H9 (cell line): ENCODE results near the gene MORC4. TPM values are rescaled to one million over a fixed set of nuclear protein-coding genes. Genes with fewer than 3 reads are reported as not detected.

ENCODE experiments used
- DNase-seq: peaks from one replicate; pipeline ENCODE4 v3.0.0-alpha.2; 2017
- H2AFZ ChIP-seq: one replicate; pipeline ENCODE4 v1.6.1; 2013; ENCODE audit warnings: mild to moderate bottlenecking, low read length, control low read depth, moderate library complexity
- H2AK5ac ChIP-seq: 2 replicates; pipeline ENCODE4 v1.6.1; 2013; ENCODE audit warnings: low read length, control low read depth, mixed read lengths; ENCODE audit not compliant: insufficient read length
- H2BK120ac ChIP-seq: one replicate; pipeline ENCODE4 v1.6.1; 2013; ENCODE audit warnings: low read depth, mild to moderate bottlenecking, low read length, control low read depth, inconsistent platforms; ENCODE audit not compliant: poor library complexity, severe bottlenecking
- H2BK12ac ChIP-seq: 2 replicates; pipeline ENCODE4 v1.6.1; 2013; ENCODE audit warnings: low read length, control low read depth, mixed read lengths, low read depth; ENCODE audit not compliant: insufficient read length
- H2BK15ac ChIP-seq: 2 replicates; pipeline ENCODE4 v1.6.1; 2013; ENCODE audit warnings: low read depth, low read length, control low read depth
- H2BK20ac ChIP-seq: one replicate; pipeline ENCODE4 v1.6.1; 2013; ENCODE audit warnings: low read depth, mild to moderate bottlenecking, low read length, control low read depth, inconsistent platforms; ENCODE audit not compliant: poor library complexity, severe bottlenecking
- H2BK5ac ChIP-seq: 2 replicates; pipeline ENCODE4 v1.6.1; 2013; ENCODE audit warnings: low read length, control low read depth, mixed read lengths; ENCODE audit not compliant: insufficient read length
- H3K14ac ChIP-seq: 2 replicates; pipeline ENCODE4 v1.6.1; 2013; ENCODE audit warnings: low read length, control low read depth; ENCODE audit not compliant: insufficient read depth
- H3K18ac ChIP-seq: 2 replicates; pipeline ENCODE4 v1.6.1; 2013; ENCODE audit warnings: low read depth, mild to moderate bottlenecking, mixed read lengths, low read length, control low read depth; ENCODE audit not compliant: insufficient read length
- H3K23ac ChIP-seq: 2 replicates; pipeline ENCODE4 v1.6.1; 2013; ENCODE audit warnings: low read length, control low read depth, mixed read lengths, low read depth; ENCODE audit not compliant: insufficient read length
- H3K23me2 ChIP-seq: 2 replicates; pipeline ENCODE4 v1.6.1; 2013; ENCODE audit warnings: low read depth, mild to moderate bottlenecking, mixed read lengths, low read length, control low read depth; ENCODE audit not compliant: insufficient read length, poor library complexity, severe bottlenecking
- H3K27ac ChIP-seq: 2 replicates; pipeline ENCODE4 v1.5.1; 2013; ENCODE audit warnings: low read length, control low read depth, mixed read lengths, low read depth; ENCODE audit not compliant: insufficient read length
- H3K27me3 ChIP-seq: 2 replicates; pipeline ENCODE4 v1.6.1; 2013; ENCODE audit warnings: low read length, control low read depth, inconsistent platforms; ENCODE audit not compliant: insufficient read depth
- H3K4ac ChIP-seq: 2 replicates; pipeline ENCODE4 v1.6.1; 2013; ENCODE audit warnings: low read depth, mild to moderate bottlenecking, control low read depth, inconsistent platforms, low read length, moderate library complexity
- H3K4me1 ChIP-seq: 2 replicates; pipeline ENCODE4 v1.6.1; 2013; ENCODE audit warnings: low read length, control low read depth, inconsistent platforms; ENCODE audit not compliant: insufficient read depth
- H3K4me2 ChIP-seq: 2 replicates; pipeline ENCODE4 v1.6.1; 2013; ENCODE audit warnings: low read length, control low read depth, mixed read lengths; ENCODE audit not compliant: insufficient read length, insufficient read depth
- H3K56ac ChIP-seq: 2 replicates; pipeline ENCODE4 v1.6.1; 2013; ENCODE audit warnings: low read depth, mild to moderate bottlenecking, mixed read lengths, low read length, control low read depth; ENCODE audit not compliant: insufficient read length
- H3K79me1 ChIP-seq: 2 replicates; pipeline ENCODE4 v1.6.1; 2013; ENCODE audit warnings: low read depth, mild to moderate bottlenecking, moderate library complexity, low read length, control low read depth, inconsistent platforms; ENCODE audit not compliant: insufficient read depth, poor library complexity, severe bottlenecking
- H3K79me2 ChIP-seq: 2 replicates; pipeline ENCODE4 v1.6.1; 2013; ENCODE audit warnings: low read length, control low read depth, inconsistent platforms; ENCODE audit not compliant: insufficient read depth
- H3K9ac ChIP-seq: 2 replicates; pipeline ENCODE4 v1.6.1; 2013; ENCODE audit warnings: low read length, control low read depth, mixed read lengths; ENCODE audit not compliant: insufficient read length; ENCODE audit errors: extremely low read depth
- H3K9me3 ChIP-seq: one replicate; pipeline ENCODE4 v1.6.1; 2013; ENCODE audit warnings: low read depth, low read length, inconsistent platforms; ENCODE audit not compliant: control insufficient read depth
- H3T11ph ChIP-seq: one replicate; pipeline ENCODE4 v1.6.1; 2013; ENCODE audit warnings: mild to moderate bottlenecking, low read length, control low read depth, inconsistent platforms
- H4K20me1 ChIP-seq: one replicate; pipeline ENCODE4 v1.6.1; 2013; ENCODE audit not compliant: control insufficient read depth, insufficient read length, insufficient read depth
- H4K5ac ChIP-seq: 2 replicates; pipeline ENCODE4 v1.6.1; 2013; ENCODE audit warnings: low read depth, mild to moderate bottlenecking, mixed read lengths, low read length, control low read depth; ENCODE audit not compliant: insufficient read length
- H4K8ac ChIP-seq: replicated peaks from 2 replicates; pipeline ENCODE4 v1.6.1; 2013; ENCODE audit warnings: low read length, control low read depth, mixed read lengths, low read depth; ENCODE audit not compliant: insufficient read length
- H4K91ac ChIP-seq: 2 replicates; pipeline ENCODE4 v1.6.1; 2013; ENCODE audit warnings: low read depth, mild to moderate bottlenecking, moderate library complexity, mixed read lengths, low read length, control low read depth; ENCODE audit not compliant: insufficient read length
- H3K27ac Mint-ChIP-seq, 3 experiments: 2 replicates in 2 of 3; 3 replicates in 1 of 3; pipeline ENCODE4 v1.8.0; 2020 to 2021; ENCODE audit warnings: mixed read lengths in 3 of 3, mild to moderate bottlenecking in 1 of 3, moderate library complexity in 1 of 3
- H3K27me3 Mint-ChIP-seq: 2 replicates; pipeline ENCODE4 v1.8.0; 2021; ENCODE audit warnings: low read depth, mild to moderate bottlenecking, moderate library complexity, mixed read lengths
- H3K36me3 Mint-ChIP-seq, 3 experiments: 2 replicates in 2 of 3; 3 replicates in 1 of 3; pipeline ENCODE4 v1.8.0; 2020 to 2021; ENCODE audit warnings: low read depth in 3 of 3, mixed read lengths in 3 of 3; ENCODE audit not compliant: insufficient read depth in 1 of 3
- H3K4me1 Mint-ChIP-seq, 2 experiments: 2 replicates each; pipeline ENCODE4 v1.8.0; 2020; ENCODE audit warnings: mixed read lengths in 2 of 2
- H3K4me3 Mint-ChIP-seq, 2 experiments: 2 replicates in 1 of 2; 3 replicates in 1 of 2; pipeline ENCODE4 v1.8.0; 2020 to 2021; ENCODE audit warnings: mild to moderate bottlenecking in 2 of 2, mixed read lengths in 2 of 2, moderate library complexity in 1 of 2
- H3K9me3 Mint-ChIP-seq, 2 experiments: 2 replicates in 1 of 2; 3 replicates in 1 of 2; pipeline ENCODE4 v1.8.0; 2020; ENCODE audit warnings: mild to moderate bottlenecking in 2 of 2, mixed read lengths in 2 of 2, moderate library complexity in 1 of 2
- CTCF ChIP-seq: fragments of 200-600 bp; sonication (generic); conservative IDR thresholded peaks from 3 replicates; pipeline ENCODE4 v1.8.0; 2021; ENCODE audit warnings: antibody characterized with exemption, mild to moderate bottlenecking
- WGBS: extraction: QIAGEN DNeasy Blood & Tissue Kit; methylation state at CpG from one replicate; pipeline ENCODE4 v1.1.7; 2013; ENCODE audit warnings: missing lambda C conversion rate, low lambda C conversion rate, mixed read lengths; ENCODE audit not compliant: insufficient read length; ENCODE audit errors: extremely low coverage; 5-methylcytosine and 5-hydroxymethylcytosine counted together
- total RNA-seq: library from RNA; stranded (reverse); gene quantifications from 2 replicates; pipeline ENCODE4 v1.2.1, GENCODE V29; 2021

MORC4 gene
- total RNA-seq, 1 experiment from 2014 or later = 4.3 TPM

DNA sequence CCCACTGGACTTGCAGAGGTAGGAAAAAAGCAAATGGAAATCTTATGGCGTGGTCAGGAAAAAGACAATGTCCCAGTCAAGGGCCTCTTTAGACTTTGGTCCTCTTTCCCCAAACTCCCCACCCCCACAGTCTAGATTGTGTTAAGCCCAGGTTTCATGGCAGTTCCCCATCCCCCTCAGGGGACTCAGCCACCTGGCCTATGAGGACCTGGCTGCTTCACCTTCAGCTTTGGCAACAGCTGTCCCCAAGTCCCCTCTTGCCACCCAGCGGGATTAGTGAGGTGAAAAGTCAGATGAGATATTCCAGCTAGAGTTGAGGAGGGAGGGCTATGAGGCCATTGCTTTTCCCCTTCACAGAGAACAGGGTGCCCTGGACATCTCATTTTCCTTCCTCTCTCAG lies 97.3 kb downstream of the MORC4 start:
- no peak overlapping the region for H3K27ac Mint-ChIP-seq
- Histone ChIP-seq H3K79me2 (no peaks in the 10 kb centered on the region), H3K9ac (no peak overlapping the region), H3K56ac (no peak overlapping the region), H3K27ac (no peak overlapping the region), H3K27me3 (no peaks in the 10 kb centered on the region), H4K8ac (no peak overlapping the region), H2BK5ac (no peak overlapping the region), H3K23ac (no peak overlapping the region), H3K4me2 (no peak overlapping the region), H3T11ph (no peak overlapping the region), H2BK20ac (no peak overlapping the region), H2BK15ac (no peak overlapping the region), H4K20me1 (no peaks in the 10 kb centered on the region), H3K18ac (no peak overlapping the region), H3K14ac (no peak overlapping the region), H2AK5ac (no peak overlapping the region), H3K4ac (no peak overlapping the region), H4K91ac (no peak overlapping the region), H2BK120ac (no peak overlapping the region), H2BK12ac (no peak overlapping the region), H3K4me1 (no peaks in the 10 kb centered on the region), H3K79me1 (no peaks in the 10 kb centered on the region), H3K23me2 (no peaks in the 10 kb centered on the region), H4K5ac (no peak overlapping the region), H2AFZ (no peak overlapping the region), H3K9me3 (no peaks in the 10 kb centered on the region)
- no peak overlapping the region for H3K4me3 Mint-ChIP-seq
- H3K9me3 Mint-ChIP-seq = peaks cover 0 to 56% of the 10 kb centered on the region in 2 experiments; a peak in 2 of 5 replicates
- no peak for TF ChIP-seq CTCF
- no CpG with 5 or more reads among the region's 2 CpGs for WGBS
- DNase-seq = no peak
- peaks cover 9 to 10% of the 10 kb centered on the region in 2 experiments for H3K4me1 Mint-ChIP-seq
- H3K27me3 Mint-ChIP-seq = no peaks in the 10 kb centered on the region
- H3K36me3 Mint-ChIP-seq = no peaks in the 10 kb centered on the region; a peak in 2 of 7 replicates
